Tibial nerve (tissue), 4 donors: ENCODE data around the gene AQP2. TPM values are rescaled to one million over a fixed set of nuclear protein-coding genes. Genes with fewer than 3 reads are reported as not detected.
A peak's percentile ranks its signal among the peaks of the same experiment; 100 is the strongest.

Source experiments
- DNase-seq, 2 donors: peaks; one replicate each; pipeline ENCODE4 v3.0.0-alpha.2; 2019; ENCODE audit warnings: low spot score in 2 of 2
- H3K27ac ChIP-seq, 4 donors: fragments of 200-600 bp; sonication (generic) in 3 of 4; one replicate each; pipeline ENCODE4 v1.5.1; 2017 to 2019; ENCODE audit warnings: mild to moderate bottlenecking in 1 of 4
- H3K27me3 ChIP-seq, 2 donors: fragments of 200-600 bp; sonication (generic) in 1 of 2; one replicate each; pipeline versions ENCODE4 v1.5.1 to v1.6.0; 2017 to 2019
- H3K36me3 ChIP-seq, 3 donors: fragments of 200-600 bp; sonication (generic); one replicate each; pipeline ENCODE4 v1.5.1; 2018 to 2019
- H3K4me1 ChIP-seq, 4 donors: fragments of 200-600 bp; sonication (generic) in 3 of 4; one replicate each; pipeline ENCODE4 v1.5.1; 2017 to 2019
- H3K4me3 ChIP-seq, 4 donors: fragments of 200-600 bp; sonication (generic) in 3 of 4; one replicate each; pipeline ENCODE4 v1.5.1; 2017 to 2019; ENCODE audit warnings: mild to moderate bottlenecking in 1 of 4, moderate library complexity in 1 of 4
- H3K9me3 ChIP-seq, 4 donors: fragments of 200-600 bp; sonication (generic) in 3 of 4; one replicate each; pipeline ENCODE4 v1.5.1; 2017 to 2019
- EP300 ChIP-seq, 2 donors: sonication (generic); formaldehyde crosslinking; IDR thresholded peaks; one replicate each; pipeline ENCODE4 v1.6.1; 2017; ENCODE audit warnings: antibody characterized with exemption in 2 of 2, mild to moderate bottlenecking in 1 of 2
- POLR2A ChIP-seq, 2 donors: fragments of 450-650 bp; IDR thresholded peaks; one replicate each; pipeline ENCODE4 v1.6.1; 2017; ENCODE audit warnings: antibody characterized with exemption in 2 of 2, mild to moderate bottlenecking in 2 of 2, moderate library complexity in 2 of 2
- WGBS, 2 donors: methylation state at CpG; one replicate each; pipeline ENCODE4 v1.1.5; 2018; 5-methylcytosine and 5-hydroxymethylcytosine counted together
- total RNA-seq, 4 donors: library from RNA; depleted of rRNA; stranded (reverse); fragments of >200 nt; gene quantifications; one replicate each; pipeline ENCODE4 v1.1.0, GENCODE V29; 2016
- TF ChIP-seq, protein P1 (sequence below), 5 experiments: fragments of 200-600 bp in 3 of 5; fragments of 450-650 bp in 2 of 5; sonication (generic) in 3 of 5; IDR thresholded peaks; one replicate each; pipeline ENCODE4 v1.5.1; 2016 to 2019; ENCODE audit warnings: antibody characterized with exemption in 5 of 5, mild to moderate bottlenecking in 3 of 5, moderate library complexity in 2 of 5

Gene AQP2
- total RNA-seq, 4 donors from 2014 or later, result not detected

DNA sequence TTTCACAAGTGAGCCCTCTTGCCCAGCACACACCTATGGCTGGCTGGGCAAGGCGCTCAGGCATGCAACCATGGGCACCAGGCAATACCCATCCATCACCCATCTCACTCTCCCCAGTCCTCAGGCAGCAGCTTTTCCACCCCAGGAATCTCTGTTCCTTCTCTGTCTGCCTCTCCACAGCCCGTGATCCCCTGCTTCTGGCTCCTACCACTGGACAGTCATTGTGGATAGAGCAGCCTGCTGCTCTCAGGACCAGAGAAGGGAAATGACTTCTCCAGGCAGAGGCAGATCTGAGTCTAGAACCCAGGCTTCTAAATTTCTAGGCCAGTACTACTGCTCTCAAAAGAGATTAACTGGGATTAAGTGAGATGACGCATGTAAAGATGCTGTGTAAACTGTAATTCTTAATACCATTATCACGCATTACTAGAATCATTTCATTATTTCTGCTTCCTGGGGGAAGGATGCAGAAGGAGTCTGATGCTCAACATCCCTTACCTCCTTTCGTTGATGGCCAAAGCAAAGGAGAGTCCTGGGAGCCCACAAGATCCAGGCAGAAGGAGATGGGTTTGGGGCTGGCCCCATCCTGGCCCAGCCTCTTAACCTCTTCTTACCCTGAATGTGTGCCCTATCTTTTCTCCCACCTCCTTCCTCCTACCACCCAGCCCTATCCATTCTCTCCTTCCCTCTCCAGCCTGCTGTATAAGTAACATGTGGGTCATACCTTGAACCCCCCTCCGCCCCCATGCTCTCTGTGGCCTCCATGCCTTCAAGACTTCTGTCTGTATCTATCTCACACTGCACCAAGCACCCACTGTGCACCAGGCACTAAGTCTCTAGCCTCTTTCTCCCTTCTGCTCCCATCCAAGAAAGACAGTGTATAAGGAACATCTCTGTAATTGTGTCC, 6.4 kb downstream of the AQP2 start:
- peaks cover 0 to 75% of the 10 kb centered on the region in 2 donors for H3K27me3 ChIP-seq
- no peak overlapping the region for H3K4me3 ChIP-seq
- 90 to 91% methylated on average over 6 of the region's 6 CpGs for WGBS, 2 donors

GRCh38 chr12:49957570-49957967, 7.0 kb downstream of the AQP2 start:
- H3K27ac ChIP-seq, result no peak overlapping the region
- TF ChIP-seq, protein P1, sequence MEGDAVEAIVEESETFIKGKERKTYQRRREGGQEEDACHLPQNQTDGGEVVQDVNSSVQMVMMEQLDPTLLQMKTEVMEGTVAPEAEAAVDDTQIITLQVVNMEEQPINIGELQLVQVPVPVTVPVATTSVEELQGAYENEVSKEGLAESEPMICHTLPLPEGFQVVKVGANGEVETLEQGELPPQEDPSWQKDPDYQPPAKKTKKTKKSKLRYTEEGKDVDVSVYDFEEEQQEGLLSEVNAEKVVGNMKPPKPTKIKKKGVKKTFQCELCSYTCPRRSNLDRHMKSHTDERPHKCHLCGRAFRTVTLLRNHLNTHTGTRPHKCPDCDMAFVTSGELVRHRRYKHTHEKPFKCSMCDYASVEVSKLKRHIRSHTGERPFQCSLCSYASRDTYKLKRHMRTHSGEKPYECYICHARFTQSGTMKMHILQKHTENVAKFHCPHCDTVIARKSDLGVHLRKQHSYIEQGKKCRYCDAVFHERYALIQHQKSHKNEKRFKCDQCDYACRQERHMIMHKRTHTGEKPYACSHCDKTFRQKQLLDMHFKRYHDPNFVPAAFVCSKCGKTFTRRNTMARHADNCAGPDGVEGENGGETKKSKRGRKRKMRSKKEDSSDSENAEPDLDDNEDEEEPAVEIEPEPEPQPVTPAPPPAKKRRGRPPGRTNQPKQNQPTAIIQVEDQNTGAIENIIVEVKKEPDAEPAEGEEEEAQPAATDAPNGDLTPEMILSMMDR (IDR thresholded peaks at IDR 0.05), result no peak
- TF ChIP-seq EP300 (IDR thresholded peaks at IDR 0.05) (no peak), POLR2A (IDR thresholded peaks at IDR 0.05) (no peak)
- H3K9me3 ChIP-seq, result no peaks in the 10 kb centered on the region
- no peaks in the 10 kb centered on the region for H3K36me3 ChIP-seq
- H3K4me1 ChIP-seq, result peaks cover 0 to 26% (median 6%) of the 10 kb centered on the region in 4 donors
- H3K27me3 ChIP-seq, result peaks cover 0 to 75% of the 10 kb centered on the region in 2 donors
- no peak overlapping the region for H3K4me3 ChIP-seq
- no peak for DNase-seq

More for the DNA sequence above, 6.4 kb downstream of the AQP2 start:
- no peak overlapping the region for H3K27ac ChIP-seq
- TF ChIP-seq EP300 (IDR thresholded peaks at IDR 0.05) (no peak), POLR2A (IDR thresholded peaks at IDR 0.05) (no peak)
- TF ChIP-seq, protein P1 (IDR thresholded peaks at IDR 0.05), result no peak
- H3K4me1 ChIP-seq, result peaks cover 0 to 26% (median 6%) of the 10 kb centered on the region in 4 donors
- H3K36me3 ChIP-seq, result no peaks in the 10 kb centered on the region
- no peak for DNase-seq
- H3K9me3 ChIP-seq, result no peaks in the 10 kb centered on the region

DNA sequence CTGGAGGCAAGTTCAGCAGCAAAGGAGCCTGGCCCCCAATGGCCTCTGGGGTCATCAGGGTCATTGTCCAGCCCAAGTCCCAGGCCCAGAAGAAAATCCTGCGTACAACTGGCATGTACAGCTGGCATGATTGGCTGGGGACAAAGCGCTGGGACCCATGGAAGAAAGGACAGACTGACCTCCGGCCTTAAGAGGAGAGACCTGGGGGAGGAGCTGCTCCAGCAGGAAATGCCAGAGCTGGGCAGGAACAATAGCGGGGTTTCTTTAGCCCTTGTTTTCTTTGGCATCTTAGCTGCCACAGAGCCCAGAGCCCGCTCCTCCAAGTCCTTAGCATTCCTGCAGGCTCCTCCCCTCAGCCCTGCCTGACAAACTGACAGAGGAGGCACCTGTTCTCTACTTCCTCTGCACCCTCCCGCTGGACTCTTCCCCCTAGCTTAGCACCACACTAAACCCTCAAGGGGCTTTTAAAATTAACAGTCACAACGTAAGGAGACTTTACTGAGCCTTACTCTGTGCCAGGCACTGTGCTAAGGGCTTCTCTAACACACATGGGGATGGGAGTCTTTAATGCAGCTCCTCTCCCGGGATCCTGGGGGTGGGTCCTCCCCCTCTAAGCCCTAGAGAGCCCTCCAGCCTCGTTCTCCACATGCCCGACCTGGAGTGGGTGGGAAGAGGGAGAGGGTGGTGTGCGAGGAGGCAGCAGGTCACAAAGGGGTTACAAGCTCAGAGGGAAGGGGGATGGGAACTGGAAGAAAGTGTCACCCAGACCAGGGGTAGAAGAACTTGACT, 9.3 kb downstream of the AQP2 start:
- Histone ChIP-seq H3K9me3 (no peaks in the 10 kb centered on the region), H3K27me3 (peaks cover 0 to 57% of the 10 kb centered on the region in 2 donors), H3K4me1 (peaks cover 0 to 31% (median 6%) of the 10 kb centered on the region in 4 donors), H3K36me3 (no peaks in the 10 kb centered on the region), H3K4me3 (no peak overlapping the region), H3K27ac (peak overlapping the region in 1 of 4 donors; percentile 0)
- TF ChIP-seq EP300 (IDR thresholded peaks at IDR 0.05), result no peak
- no peak for TF ChIP-seq POLR2A (IDR thresholded peaks at IDR 0.05)
- TF ChIP-seq, protein P1 (IDR thresholded peaks at IDR 0.05), result no peak
- no peak for DNase-seq
- WGBS, 2 donors, result 21 to 30% methylated on average over 9 to 11 of the region's 11 CpGs

GRCh38 chr12:49960474-49961110, 10.1 kb downstream of the AQP2 start:
- Histone ChIP-seq H3K36me3 (no peaks in the 10 kb centered on the region), H3K4me1 (peaks cover 0 to 31% (median 6%) of the 10 kb centered on the region in 4 donors), H3K9me3 (no peaks in the 10 kb centered on the region), H3K27ac (no peak overlapping the region), H3K27me3 (peaks cover 0 to 50% of the 10 kb centered on the region in 2 donors), H3K4me3 (no peak overlapping the region)
- no peak for DNase-seq
- WGBS, 2 donors, result 60 to 68% methylated on average over 13 of the region's 13 CpGs
- TF ChIP-seq EP300 (IDR thresholded peaks at IDR 0.05) (no peak), POLR2A (IDR thresholded peaks at IDR 0.05) (no peak)
- TF ChIP-seq, protein P1 (IDR thresholded peaks at IDR 0.05), result no peak
